Right ventricle myocardium inferior (tissue), 1 donor: ENCODE data around the gene SDC3. TPM values are rescaled to one million over a fixed set of nuclear protein-coding genes. Genes with fewer than 3 reads are reported as not detected.

Experiments
- ATAC-seq: fragments of 200-7000 bp; cut with Tn5 transposase; one replicate; pipeline ENCODE4 v1.9.1; 2020; ENCODE audit warnings: mild to moderate bottlenecking, moderate library complexity
- DNase-seq: peaks from one replicate; pipeline ENCODE4 v3.0.0; 2021; ENCODE audit errors: missing footprints
- intact Hi-C: fragments of 100-400 bp; cut with DNase I; formaldehyde crosslinking; loops from one replicate; pipeline ENCODE4 v1.11.0; 2022
- total RNA-seq: library from RNA; stranded (reverse); fragmentation: NEBNext Ultra II Directional; extraction: Animal tissue kit (Norgen Biotek cat#: 25700); gene quantifications from one replicate; pipeline ENCODE4 v1.2.1, GENCODE V29; 2021
- donor health status: DM: no; HTN: yes; CAD: no; lungs with severe emphysema.

The SDC3 gene
- total RNA-seq, 1 donor from 2014 or later = 28.5 TPM

DNA sequence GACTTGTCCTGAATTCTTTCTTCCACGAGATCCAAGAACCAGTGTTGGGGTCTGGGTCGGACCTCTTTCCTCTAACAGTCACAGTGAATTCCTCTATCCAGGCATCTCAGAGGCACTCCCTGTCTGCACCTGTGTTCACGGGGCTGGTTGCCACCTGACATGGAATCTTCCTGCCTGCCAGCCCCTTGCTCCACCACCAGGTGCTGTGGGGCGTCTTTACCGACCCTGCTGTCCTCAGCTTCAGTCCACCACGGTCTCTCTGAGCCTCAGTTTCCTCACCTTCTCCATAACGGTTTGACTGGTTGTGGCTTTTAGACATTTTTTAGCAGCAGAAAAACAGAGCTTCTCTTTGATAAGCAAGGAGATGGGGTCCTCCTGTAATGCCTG, 62.7 kb downstream of the SDC3 start:
- ATAC-seq (no peak), DNase-seq (no peak)
- intact Hi-C loops = no loop called here

DNA sequence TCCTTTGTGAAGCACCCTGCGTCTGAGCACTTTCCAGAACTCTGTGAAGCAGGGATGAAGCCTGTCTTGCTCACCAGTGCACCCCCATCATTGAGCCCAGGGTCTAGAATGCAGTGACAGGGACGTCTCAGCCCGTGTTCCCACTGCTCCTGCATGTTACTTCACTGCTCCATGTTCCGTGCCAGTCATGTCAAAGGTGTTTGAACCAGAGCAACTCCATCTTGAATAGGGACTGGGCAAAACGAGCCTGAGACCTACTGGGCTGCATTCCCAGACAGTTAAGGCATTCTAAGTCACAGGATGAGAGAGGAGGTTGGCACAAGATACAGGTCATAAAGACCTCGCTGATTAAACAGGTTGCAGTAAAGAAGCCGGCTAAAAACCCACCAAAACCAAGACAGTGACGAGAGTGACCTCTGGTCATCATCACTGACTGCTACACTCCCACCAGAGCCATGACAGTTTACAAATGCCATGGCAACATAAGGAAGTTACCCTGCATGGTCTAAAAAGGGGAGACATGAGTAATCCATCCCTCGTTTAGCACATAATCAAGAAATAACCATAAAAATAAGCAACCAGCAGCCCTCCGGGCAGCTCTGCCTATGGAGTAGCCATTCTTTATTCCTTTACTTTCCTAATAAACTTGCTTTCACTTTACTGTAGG, 63.2 kb downstream of the SDC3 start:
- intact Hi-C loops = no loop called here
- DNase-seq (no peak), ATAC-seq (no peak)

DNA sequence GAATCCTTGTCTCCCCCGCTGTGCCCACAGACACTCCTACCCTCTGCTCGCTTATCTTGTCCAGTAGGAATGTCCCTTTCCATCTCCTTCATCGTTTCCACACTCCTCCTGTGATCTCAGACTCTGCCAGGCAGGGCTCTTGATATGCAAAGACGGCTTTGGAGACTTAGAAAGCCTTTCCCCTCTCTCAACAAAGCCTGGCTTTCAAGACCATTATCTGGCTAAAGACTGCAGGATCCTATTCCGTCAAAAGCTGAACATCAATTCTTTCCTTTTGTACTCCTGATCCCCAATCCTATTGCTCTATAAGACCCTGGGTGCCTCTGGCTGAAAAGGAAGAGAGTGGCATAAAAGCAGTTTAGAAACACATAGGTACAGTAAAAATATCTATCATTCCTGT, 63.9 kb downstream of the SDC3 start:
- intact Hi-C loops = loop anchor here (5.0 kb wide), 1 partner anchor 37 kb away; no protein-coding TSS in a partner anchor
- DNase-seq = no peak
- no peak for ATAC-seq

DNA sequence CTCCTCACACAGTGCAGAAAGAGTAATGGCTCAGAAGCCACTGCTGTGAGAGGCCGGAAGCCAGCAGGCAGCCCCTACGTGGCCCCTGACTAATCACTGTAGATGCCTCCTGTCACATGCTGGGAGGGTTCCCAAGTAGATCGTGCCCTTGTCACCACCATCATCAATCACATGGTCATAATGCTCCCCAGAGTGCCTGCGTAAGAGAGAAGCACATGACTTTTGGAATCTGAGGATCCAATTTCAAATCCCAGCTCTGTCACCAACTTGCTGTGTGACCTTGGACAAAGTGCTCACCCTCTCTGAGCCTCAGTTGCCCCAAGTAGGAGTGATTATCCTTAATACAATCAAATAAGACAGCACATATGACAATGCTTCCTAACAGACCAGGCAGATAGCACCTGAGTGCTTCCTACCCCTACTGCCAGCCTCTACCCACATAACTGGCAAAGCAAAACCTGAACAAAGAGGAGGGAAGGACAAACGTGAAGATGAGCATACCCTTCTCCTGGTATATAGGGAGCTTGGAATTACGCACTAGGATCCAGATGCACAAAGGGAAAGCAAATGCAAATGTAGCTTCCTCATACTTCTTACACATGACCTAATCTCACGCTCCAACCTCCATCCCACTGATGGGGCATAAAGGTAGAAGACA, 65.7 kb downstream of the SDC3 start:
- intact Hi-C loops = loop anchor here (5.0 kb wide), 1 partner anchor 36 kb away; no protein-coding TSS in a partner anchor
- ATAC-seq (no peak), DNase-seq (no peak)

DNA sequence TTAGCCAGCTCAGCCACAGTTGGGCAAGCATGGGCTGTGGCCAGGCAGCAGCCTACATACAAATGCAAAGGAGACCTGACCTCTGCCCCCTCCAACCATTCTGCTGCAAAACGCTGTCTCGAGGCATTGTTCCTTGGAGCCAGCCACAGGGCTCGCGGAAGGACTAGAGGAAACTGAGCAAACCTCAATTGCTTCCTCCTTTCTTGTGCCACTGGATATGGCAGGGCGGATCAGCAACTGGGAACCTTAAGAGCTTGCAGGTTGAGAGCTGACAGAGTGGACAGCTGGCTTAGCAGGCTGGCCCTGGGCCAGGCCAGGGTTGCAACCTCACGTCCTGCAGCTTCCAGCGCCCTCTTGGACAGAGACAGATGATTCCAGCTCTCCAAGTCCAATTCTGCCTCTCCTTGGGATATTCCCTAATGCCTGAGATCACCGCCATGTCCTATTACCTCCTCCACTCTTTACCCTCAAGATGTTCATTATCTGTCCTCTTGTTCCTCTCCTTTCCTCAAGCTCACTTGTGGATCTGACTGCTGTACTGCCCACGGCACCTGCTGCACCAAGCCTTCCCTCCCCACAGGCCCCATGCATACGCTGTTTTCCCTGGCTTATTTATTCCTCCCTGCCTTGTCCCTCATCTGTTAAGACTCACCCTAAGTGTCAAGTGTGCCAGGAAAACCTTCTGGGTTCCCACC, 67.5 kb downstream of the SDC3 start:
- intact Hi-C loops = loop anchor here (5.0 kb wide), 1 partner anchor 34 kb away; no protein-coding TSS in a partner anchor
- ATAC-seq (peak; percentile 65), DNase-seq (no peak)

DNA sequence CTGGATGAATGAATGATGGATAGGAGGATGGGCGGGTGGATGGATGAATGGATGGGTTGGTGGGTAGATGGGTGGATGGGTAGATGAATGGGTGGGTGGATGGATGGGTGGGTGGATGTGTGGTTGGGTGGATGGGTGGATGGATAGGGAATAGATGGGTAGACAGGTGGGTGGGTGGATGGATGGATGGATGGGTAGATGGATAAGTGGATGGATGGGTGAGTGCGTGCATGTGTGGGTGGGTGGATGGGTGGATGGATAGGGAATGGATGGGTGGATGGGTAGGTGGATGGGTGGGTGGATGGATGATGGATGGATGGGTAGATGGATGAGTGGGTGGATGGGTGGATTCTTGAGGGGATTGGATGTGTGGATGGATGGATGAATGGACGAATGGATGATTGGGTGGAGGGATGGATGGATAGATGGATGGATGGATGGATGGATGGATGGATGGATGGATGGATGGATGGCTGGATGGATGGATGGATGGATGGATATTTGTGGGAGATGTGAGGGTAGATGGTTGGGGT, 68.7 kb downstream of the SDC3 start:
- ATAC-seq = no peak

DNA sequence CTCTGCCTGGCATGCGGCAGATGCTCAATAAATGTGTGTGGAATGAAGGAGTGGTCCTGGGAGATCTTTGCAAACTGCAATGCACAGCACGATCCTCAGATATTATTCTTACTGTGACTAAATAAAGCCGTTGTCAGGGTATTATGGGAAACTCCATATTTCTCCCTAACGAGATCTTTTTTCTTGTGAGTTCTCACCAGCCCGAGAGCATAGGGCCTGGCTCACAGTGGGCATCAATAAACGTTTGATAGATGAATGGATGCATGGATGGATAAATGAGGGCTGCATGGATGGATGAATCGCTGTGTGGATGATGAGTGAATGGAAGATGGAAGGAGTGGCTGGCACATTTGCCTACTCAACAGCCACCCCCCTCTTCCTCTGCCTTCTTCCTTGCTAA, 69.6 kb downstream of the SDC3 start:
- intact Hi-C loops = no loop called here
- DNase-seq = no peak
- no peak for ATAC-seq

More for the DNA sequence above, 68.7 kb downstream of the SDC3 start:
- DNase-seq = no peak
- intact Hi-C loops = loop anchor here (5.0 kb wide), 1 partner anchor 33 kb away; no protein-coding TSS in a partner anchor

DNA sequence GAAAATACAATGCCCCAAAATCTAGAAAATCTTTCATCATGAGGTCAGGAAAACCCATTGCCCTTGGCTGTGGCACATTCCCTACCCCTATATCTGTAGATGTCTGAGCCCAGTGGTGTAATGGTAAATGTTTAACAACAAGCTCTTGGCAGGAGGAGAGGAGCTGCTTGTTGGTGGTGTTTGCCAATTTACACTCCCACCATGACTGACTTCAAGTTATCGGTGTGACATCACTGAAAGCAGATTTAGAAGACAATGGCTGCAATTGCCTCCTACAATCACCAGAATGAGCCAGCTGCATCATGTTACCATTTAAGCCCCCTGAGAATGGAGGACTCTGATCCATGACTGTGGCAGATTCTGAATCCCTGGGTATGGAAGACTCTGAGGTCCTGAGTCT, 70.9 kb downstream of the SDC3 start:
- intact Hi-C loops = no loop called here
- no peak for ATAC-seq
- DNase-seq = no peak

DNA sequence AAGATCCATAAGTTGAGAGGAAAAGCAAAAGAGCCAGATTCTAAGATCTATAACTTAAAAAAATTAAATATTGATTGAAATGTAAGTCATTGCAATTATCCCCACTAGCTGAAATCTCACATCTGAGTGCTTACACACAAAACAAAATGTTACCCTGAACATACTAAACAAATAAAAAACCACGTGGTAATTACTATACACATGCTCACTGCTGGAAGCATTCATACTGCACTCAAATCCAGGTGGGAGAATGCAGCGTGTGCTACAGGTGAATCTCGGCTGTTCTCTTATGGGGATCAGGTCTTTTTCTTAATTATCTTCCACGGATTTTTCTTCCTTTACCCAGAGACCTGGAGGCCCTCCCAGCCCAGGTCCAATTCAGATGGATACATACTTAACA, 74.3 kb downstream of the SDC3 start:
- DNase-seq = no peak
- intact Hi-C loops = no loop called here
- ATAC-seq = no peak

DNA sequence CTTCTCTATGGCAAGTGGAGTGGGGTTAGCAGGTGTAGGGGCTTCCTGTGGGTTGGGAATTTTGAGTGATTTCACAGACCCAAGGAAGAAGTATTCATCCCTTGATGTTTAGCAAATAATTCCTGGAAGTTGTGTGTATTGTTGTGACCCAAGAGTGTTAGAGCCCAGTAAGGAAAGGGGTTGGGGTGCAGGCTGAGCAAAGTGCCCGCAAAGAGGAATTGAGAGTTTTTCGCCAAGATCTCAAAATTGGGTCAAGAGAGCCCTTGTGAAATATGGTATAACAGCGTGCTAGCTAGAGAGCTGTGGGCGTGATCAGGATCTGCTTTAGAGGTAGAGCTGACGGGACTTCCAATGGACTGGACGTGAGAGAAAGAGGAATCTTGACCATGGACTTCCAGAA, 78.0 kb downstream of the SDC3 start:
- intact Hi-C loops = no loop called here
- ATAC-seq (no peak), DNase-seq (no peak)

DNA sequence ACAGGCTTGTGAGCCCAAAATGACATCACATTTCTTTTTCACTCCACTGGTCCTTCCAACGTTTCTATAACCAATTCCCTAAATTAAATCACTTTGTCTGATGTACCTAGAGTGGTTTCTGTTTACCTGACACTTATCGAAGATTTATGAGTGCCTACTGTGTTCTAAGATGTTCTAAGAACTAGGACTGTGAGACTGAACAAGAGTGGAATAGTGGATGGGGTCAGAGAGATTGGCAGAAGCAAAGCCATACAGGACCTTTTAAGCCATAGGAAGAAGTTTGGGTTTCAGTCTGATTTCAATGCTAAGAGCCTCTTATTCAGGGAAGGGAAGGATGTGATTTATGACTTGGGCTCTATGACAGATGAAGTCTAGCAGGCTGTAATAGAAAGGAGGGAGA, 78.7 kb downstream of the SDC3 start:
- DNase-seq = no peak
- ATAC-seq = no peak
- intact Hi-C loops = no loop called here

DNA sequence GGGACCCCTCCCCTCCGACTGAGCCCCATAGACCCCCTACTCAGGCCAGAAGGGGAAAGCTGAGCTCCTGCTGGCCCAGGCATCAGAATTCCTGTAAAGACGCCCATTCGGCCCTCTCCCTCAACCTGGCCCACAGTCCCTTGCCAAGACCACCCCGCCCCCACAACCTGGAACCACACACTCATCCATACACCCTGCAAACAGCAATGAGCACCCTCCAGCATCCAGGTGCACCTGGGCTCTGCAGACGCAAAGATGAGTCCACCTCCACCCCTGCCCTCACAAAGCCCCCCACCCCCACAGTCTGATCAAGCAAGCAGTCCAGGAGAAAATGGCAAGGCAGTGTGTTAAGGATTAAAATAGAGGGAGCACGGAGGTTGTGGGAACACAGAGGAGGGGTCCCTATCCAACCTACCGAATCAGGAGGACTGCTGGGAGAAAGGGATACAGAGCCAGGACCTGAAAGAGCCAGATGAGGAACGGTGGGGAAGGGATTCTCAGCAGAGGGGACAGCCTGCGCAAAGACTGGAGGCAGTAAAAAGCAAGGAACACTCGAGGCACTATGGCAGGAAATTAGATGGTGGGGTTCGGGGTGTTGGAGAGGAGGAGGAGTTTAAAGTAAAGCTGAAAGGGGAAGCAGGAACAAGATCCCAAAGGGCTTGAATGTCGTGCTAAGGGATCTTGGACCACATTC, 83.7 kb downstream of the SDC3 start:
- no peak for ATAC-seq
- intact Hi-C loops = no loop called here

DNA sequence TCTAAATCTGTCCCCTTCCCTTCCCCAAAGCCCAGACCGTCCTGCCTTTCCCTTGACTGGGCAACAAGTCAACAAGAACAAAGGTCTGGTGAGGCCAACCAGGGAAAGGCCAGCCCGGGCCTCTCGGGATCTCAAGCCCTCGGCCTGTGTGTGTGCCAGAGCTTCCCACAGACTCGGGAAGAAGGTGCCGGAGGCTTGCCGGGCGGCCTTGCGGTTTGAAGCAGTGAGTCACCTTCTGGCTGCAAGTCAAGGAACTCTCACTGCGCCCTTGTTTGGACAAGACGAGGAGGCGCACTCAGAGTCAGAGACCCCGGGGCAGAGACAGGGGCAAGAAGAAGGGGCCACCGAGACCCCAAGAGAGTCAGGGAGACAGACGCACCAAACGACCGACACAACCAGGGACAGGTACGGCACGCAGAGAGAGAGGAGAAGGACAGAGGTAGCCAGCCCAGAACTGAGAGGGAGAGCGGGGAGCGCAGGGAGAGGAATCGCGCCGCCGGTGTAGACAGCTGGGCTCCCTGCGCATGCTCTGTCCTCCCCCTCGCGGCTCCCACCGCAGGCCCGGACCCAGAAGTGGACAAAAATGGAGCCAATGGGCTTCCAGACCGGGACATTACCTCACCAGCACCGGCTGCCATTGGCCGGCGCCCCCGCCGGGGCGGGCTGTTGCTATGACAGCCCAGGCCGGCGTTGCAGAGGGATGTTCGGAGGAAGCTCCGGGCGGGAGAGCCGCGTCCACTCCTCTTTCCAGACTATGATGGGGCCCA, 84.4 kb downstream of the SDC3 start:
- peak; percentile 98 for ATAC-seq
- intact Hi-C loops = no loop called here
- peak; percentile 95 for DNase-seq

More for the DNA sequence above, 83.7 kb downstream of the SDC3 start:
- no peak for DNase-seq

DNA sequence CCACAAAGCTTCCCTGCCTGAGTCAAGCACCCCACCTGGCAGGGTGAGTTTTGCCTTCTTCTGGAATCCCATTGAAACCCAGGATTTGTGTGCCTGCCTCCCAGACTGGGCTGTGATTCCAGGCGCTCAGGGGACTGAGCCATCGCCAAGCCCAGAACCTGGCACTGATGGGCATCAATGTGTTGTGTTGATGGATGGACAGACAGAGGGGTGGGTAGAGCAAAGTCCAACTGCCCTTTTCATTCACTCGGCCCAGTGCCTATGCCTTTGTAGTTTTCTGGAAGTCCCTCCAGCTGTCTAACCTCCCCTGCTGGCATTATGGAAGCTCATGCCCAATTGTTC, 85.0 kb downstream of the SDC3 start:
- DNase-seq (no peak), ATAC-seq (no peak)
- intact Hi-C loops = no loop called here

DNA sequence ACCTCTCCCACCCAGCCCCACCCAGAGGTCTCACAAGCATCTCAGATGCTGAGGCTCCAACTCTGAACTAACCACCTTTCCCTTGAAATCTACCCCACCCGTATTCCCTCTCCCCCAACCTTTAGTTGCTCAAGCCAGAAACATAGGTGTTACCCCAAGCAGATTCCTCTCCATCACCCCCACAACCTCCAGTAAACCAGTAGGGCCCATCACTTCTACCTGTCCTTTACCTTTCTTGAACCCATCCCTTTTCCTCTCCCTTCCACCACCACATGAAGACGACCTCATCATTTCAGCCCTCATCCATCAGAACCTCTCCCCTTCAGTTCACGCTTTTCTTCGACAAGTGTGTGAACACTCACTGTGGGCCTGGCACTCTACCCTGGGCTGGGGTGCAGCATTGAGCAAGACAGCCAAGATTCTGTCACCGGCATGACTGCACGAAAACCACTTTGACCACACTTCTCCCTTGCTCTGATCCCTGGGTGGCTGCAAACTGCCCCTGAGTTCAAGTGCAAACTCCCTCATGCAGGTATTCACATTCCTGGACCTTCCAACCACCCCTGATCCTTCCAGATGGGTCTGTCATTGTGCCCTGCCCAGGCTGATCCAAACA, 85.5 kb downstream of the SDC3 start:
- ATAC-seq = no peak
- intact Hi-C loops = no loop called here
- DNase-seq = no peak

DNA sequence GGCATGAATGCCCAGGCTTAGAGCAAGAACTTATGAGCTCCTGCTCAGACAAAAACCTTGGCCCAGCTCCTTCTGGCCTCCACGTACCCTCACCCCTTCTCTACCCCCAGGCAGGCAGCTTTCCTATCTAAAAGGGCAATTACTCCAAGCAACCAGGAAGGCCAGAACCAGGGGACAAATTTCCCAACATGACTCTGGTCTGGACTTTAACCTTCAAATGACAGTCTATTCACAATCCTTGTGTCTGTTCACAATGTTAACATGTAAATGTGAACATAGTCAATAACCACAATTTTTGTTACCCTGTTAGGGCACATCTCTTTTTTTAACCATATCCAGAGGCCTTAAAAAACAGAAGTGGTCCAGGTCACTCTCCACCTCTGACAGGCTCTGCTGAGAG, 86.6 kb downstream of the SDC3 start:
- intact Hi-C loops = no loop called here

DNA sequence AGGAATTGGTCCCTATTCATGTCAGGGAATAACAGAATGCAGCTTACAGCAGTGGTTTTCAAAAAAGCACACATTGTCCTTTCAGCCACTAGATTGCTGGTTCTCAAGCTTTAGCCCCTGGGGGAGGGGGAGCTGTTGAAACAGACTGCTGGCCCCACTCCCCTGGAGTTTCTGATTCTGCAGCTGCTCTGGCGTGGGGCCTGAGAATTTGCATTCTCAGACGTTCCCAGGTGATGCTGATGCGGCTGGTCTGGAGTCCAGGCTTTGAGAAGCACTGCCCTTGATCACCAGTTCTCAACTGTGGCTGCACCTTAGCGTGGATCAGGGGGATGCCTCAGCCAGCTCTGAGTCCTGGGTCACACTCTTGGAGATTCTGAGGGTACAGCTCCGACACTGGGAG, 88.3 kb downstream of the SDC3 start:
- intact Hi-C loops = no loop called here
- DNase-seq (no peak), ATAC-seq (no peak)

More for the DNA sequence above, 86.6 kb downstream of the SDC3 start:
- no peak for DNase-seq
- ATAC-seq = no peak
